Osteoblast (primary cell): Measurements from ENCODE around the gene AKT2. TPM values are rescaled to one million over a fixed set of nuclear protein-coding genes. Genes with fewer than 3 reads are reported as not detected.

Experiments
- DNase-seq: peaks from one replicate; pipeline ENCODE4 v3.0.0; 2011; ENCODE audit warnings: low spot score, mixed read lengths; ENCODE audit not compliant: insufficient read length; ENCODE audit errors: missing footprints
- H2AFZ ChIP-seq: 2 replicates; pipeline ENCODE4 v1.6.0; 2011; ENCODE audit warnings: mild to moderate bottlenecking, low read length
- H3K27ac ChIP-seq: 2 replicates; pipeline ENCODE4 v1.5.1; 2011; ENCODE audit warnings: mild to moderate bottlenecking, low read depth, low read length, moderate library complexity
- H3K27me3 ChIP-seq: 2 replicates; pipeline ENCODE4 v1.6.0; 2012; ENCODE audit warnings: mild to moderate bottlenecking, control low read depth, inconsistent platforms, low read length, moderate library complexity; ENCODE audit not compliant: insufficient read depth
- H3K36me3 ChIP-seq: 2 replicates; pipeline ENCODE4 v1.5.1; 2011; ENCODE audit warnings: mild to moderate bottlenecking, low read length, control low read depth, moderate library complexity; ENCODE audit not compliant: insufficient read depth
- H3K4me1 ChIP-seq: 2 replicates; pipeline ENCODE4 v1.5.1; 2011; ENCODE audit warnings: mild to moderate bottlenecking, low read length, control low read depth, moderate library complexity; ENCODE audit not compliant: insufficient read depth
- H3K4me2 ChIP-seq: 2 replicates; pipeline ENCODE4 v1.6.0; 2011; ENCODE audit warnings: mild to moderate bottlenecking, low read length; ENCODE audit not compliant: insufficient read depth
- H3K4me3 ChIP-seq: fragments of 200-600 bp; sonication (generic); 3 replicates; pipeline ENCODE4 v1.5.1; 2012; ENCODE audit warnings: mild to moderate bottlenecking, low read length, inconsistent platforms; ENCODE audit not compliant: insufficient read depth
- H3K79me2 ChIP-seq: 2 replicates; pipeline ENCODE4 v1.6.0; 2012; ENCODE audit warnings: mild to moderate bottlenecking, low read length, control low read depth, inconsistent platforms; ENCODE audit not compliant: insufficient read depth
- H3K9me3 ChIP-seq: 2 replicates; pipeline ENCODE4 v1.5.1; 2011; ENCODE audit warnings: low read depth, low read length, control low read depth
- H4K20me1 ChIP-seq: 2 replicates; pipeline ENCODE4 v1.6.0; 2012; ENCODE audit warnings: mild to moderate bottlenecking, low read length, control low read depth; ENCODE audit not compliant: insufficient read depth
- CTCF ChIP-seq: IDR thresholded peaks from 2 replicates; pipeline ENCODE4 v1.5.1; 2011; ENCODE audit warnings: mild to moderate bottlenecking, low read depth, low read length, moderate library complexity; ENCODE audit errors: extremely low read depth
- total RNA-seq: library from RNA; depleted of rRNA; stranded (reverse); fragments of >200 nt; gene quantifications from 2 replicates; pipeline ENCODE4 v1.2.3, GENCODE V29; 2012

AKT2 gene
- total RNA-seq, 1 donor: 115 TPM

- no peak within 1 kb of the TSS for H2AFZ ChIP-seq
- H3K4me3 ChIP-seq: no peak within 1 kb of the TSS
- H3K4me1 ChIP-seq: peaks cover 6% of the 10 kb centered on the region
These were observed 66.9 kb downstream of the AKT2 start, which contains the start of gene TTC9B for GRCh38 chr19:40217934-40218890. Gene TTC9B (minus strand): TSS chr19:40218384. CDS start chr19:40218381, 3 bp downstream.

GRCh38 chr19:40217027-40217810 lies 67.9 kb downstream of the AKT2 start:
- Histone ChIP-seq H3K36me3 (no peaks in the 10 kb centered on the region), H4K20me1 (peaks cover 4% of the 10 kb centered on the region), H3K9me3 (no peaks in the 10 kb centered on the region), H3K4me3 (no peak overlapping the region), H3K4me1 (peaks cover 6% of the 10 kb centered on the region), H2AFZ (no peak overlapping the region), H3K4me2 (no peak overlapping the region), H3K79me2 (no peaks in the 10 kb centered on the region), H3K27ac (no peak overlapping the region), H3K27me3 (peaks cover 23% of the 10 kb centered on the region)
- TF ChIP-seq CTCF: peak; percentile 14
- peak; percentile 89 for DNase-seq

More at GRCh38 chr19:40217934-40218890, 66.9 kb downstream of the AKT2 start, which contains the start of gene TTC9B:
- peaks cover 4% of the 10 kb centered on the region for H4K20me1 ChIP-seq
- no peaks in the 10 kb centered on the region for H3K36me3 ChIP-seq
- H3K9me3 ChIP-seq: no peaks in the 10 kb centered on the region
- DNase-seq: peak; percentile 97
- no peak within 1 kb of the TSS for H3K4me2 ChIP-seq
- peaks cover 23% of the 10 kb centered on the region for H3K27me3 ChIP-seq
- TF ChIP-seq CTCF: no peak
- H3K79me2 ChIP-seq: no peaks in the 10 kb centered on the region
- H3K27ac ChIP-seq: no peak within 1 kb of the TSS

- Histone ChIP-seq H3K9me3 (no peaks in the 10 kb centered on the region), H3K27me3 (peaks cover 23% of the 10 kb centered on the region), H4K20me1 (peaks cover 4% of the 10 kb centered on the region), H3K36me3 (no peaks in the 10 kb centered on the region), H3K4me1 (peaks cover 6% of the 10 kb centered on the region), H3K4me2 (no peak overlapping the region), H3K27ac (no peak overlapping the region), H3K4me3 (no peak overlapping the region), H3K79me2 (no peaks in the 10 kb centered on the region), H2AFZ (no peak overlapping the region)
- no peak for TF ChIP-seq CTCF
- peak; percentile 77 for DNase-seq
These were observed 68.4 kb downstream of the AKT2 start for GRCh38 chr19:40216777-40217026.
